Spinal cord (tissue), 4 donors: ENCODE measurements around the gene DISP2. TPM values are rescaled to one million over a fixed set of nuclear protein-coding genes. Genes with fewer than 3 reads are reported as not detected.

Source experiments
- polyA plus RNA-seq, 2 donors: library from polyadenylated mRNA; unstranded; fragments of 120-200 nt; gene quantifications; one replicate each; pipeline ENCODE4 v1.2.1, GENCODE V29; 2013; ENCODE audit not compliant: insufficient read length in 2 of 2
- total RNA-seq, 2 donors: library from RNA; depleted of rRNA in 1 of 2; stranded (reverse); fragments of 120-200 nt in 1 of 2; fragments of >200 nt in 1 of 2; gene quantifications; one replicate each; pipeline versions ENCODE4 v1.2.3 to v1.2.4, GENCODE V29; 2013 to 2014

Gene DISP2
- total and polyA plus RNA-seq, 4 donors, result 7.8 to 43.8 (median 20.9) TPM

Other genes starting within 250 kb of the DISP2 start
- 10 to 100 TPM in 1 of 2 donors, 1 to 10 TPM in 1; 7.8 to 10.3 TPM for gene BMF, start 249.3 kb upstream of the DISP2 start, total RNA-seq
- 1 to 10 TPM; 4.6 to 8.0 TPM for gene BMF, start 249.3 kb upstream of the DISP2 start, polyA plus RNA-seq
- 10 to 100 TPM; 24.0 to 26.5 TPM for gene BUB1B, start 197.2 kb upstream of the DISP2 start, total RNA-seq
- gene BUB1B, start 197.2 kb upstream of the DISP2 start, polyA plus RNA-seq, result 10 to 100 TPM; 16.2 to 17.1 TPM
- gene PAK6, start 119.2 kb upstream of the DISP2 start, total RNA-seq, result 1 to 10 TPM; 4.4 to 5.0 TPM
- 10 to 100 TPM; 25.6 to 25.7 TPM for gene PAK6, start 119.2 kb upstream of the DISP2 start, polyA plus RNA-seq
- gene ANKRD63, start 75.2 kb upstream of the DISP2 start, total RNA-seq, result under 1 TPM in 1 of 2 donors, not detected in 1; 0.28 TPM
- under 1 TPM; 0.14 to 0.30 TPM for gene ANKRD63, start 75.2 kb upstream of the DISP2 start, polyA plus RNA-seq
- gene PLCB2, start 50.3 kb upstream of the DISP2 start, total RNA-seq, result 10 to 100 TPM in 1 of 2 donors, 1 to 10 TPM in 1; 7.6 to 12.0 TPM
- 10 to 100 TPM; 21.0 to 21.8 TPM for gene PLCB2, start 50.3 kb upstream of the DISP2 start, polyA plus RNA-seq
- gene INAFM2, start 34.5 kb upstream of the DISP2 start, total RNA-seq, result 10 to 100 TPM; 17.0 to 20.6 TPM
- gene INAFM2, start 34.5 kb upstream of the DISP2 start, polyA plus RNA-seq, result 10 to 100 TPM; 26.1 to 29.6 TPM
- gene CCDC9B, start 17.3 kb upstream of the DISP2 start, total RNA-seq, result 1 to 10 TPM; 1.8 to 3.0 TPM
- 1 to 10 TPM; 5.8 to 7.5 TPM for gene CCDC9B, start 17.3 kb upstream of the DISP2 start, polyA plus RNA-seq
- gene PHGR1, start 7.2 kb upstream of the DISP2 start, total RNA-seq, result not detected
- gene PHGR1, start 7.2 kb upstream of the DISP2 start, polyA plus RNA-seq, result not detected
- 10 to 100 TPM; 30.1 to 30.9 TPM for gene KNSTRN, start 24.5 kb downstream of the DISP2 start, total RNA-seq
- 10 to 100 TPM; 33.9 to 36.2 TPM for gene KNSTRN, start 24.5 kb downstream of the DISP2 start, polyA plus RNA-seq
- 10 to 100 TPM; 45.5 to 50.6 TPM for gene IVD, start 47.6 kb downstream of the DISP2 start, total RNA-seq
- gene IVD, start 47.6 kb downstream of the DISP2 start, polyA plus RNA-seq, result 100 to 1,000 TPM in 1 of 2 donors, 10 to 100 TPM in 1; 76.9 to 105 TPM
- 10 to 100 TPM in 1 of 2 donors, 1 to 10 TPM in 1; 6.2 to 14.7 TPM for gene BAHD1, start 82.7 kb downstream of the DISP2 start, total RNA-seq
- gene BAHD1, start 82.7 kb downstream of the DISP2 start, polyA plus RNA-seq, result 10 to 100 TPM; 22.8 to 25.3 TPM
- gene CHST14, start 112.8 kb downstream of the DISP2 start, total RNA-seq, result 10 to 100 TPM in 1 of 2 donors, 1 to 10 TPM in 1; 5.4 to 16.6 TPM
- 10 to 100 TPM; 20.0 to 21.9 TPM for gene CHST14, start 112.8 kb downstream of the DISP2 start, polyA plus RNA-seq
- gene CCDC32, start 206.8 kb downstream of the DISP2 start, total RNA-seq, result 10 to 100 TPM; 19.7 to 23.7 TPM
- gene CCDC32, start 206.8 kb downstream of the DISP2 start, polyA plus RNA-seq, result 10 to 100 TPM; 29.9 to 31.6 TPM
- 10 to 100 TPM in 1 of 2 donors, 1 to 10 TPM in 1; 8.2 to 11.4 TPM for gene RPUSD2, start 211.1 kb downstream of the DISP2 start, total RNA-seq
- 10 to 100 TPM; 11.3 to 12.0 TPM for gene RPUSD2, start 211.1 kb downstream of the DISP2 start, polyA plus RNA-seq
- gene KNL1, start 236.0 kb downstream of the DISP2 start, total RNA-seq, result 10 to 100 TPM; 11.2 to 13.7 TPM
- gene KNL1, start 236.0 kb downstream of the DISP2 start, polyA plus RNA-seq, result 1 to 10 TPM; 8.7 to 9.7 TPM